Measurements from ENCODE around the gene TAC3.
"Not testable (repeated sequence)": the region's sequence is repeated elsewhere in the genome, so short reads cannot be mapped to it uniquely, and the experiment has no call there.

Gene TAC3

DNA sequence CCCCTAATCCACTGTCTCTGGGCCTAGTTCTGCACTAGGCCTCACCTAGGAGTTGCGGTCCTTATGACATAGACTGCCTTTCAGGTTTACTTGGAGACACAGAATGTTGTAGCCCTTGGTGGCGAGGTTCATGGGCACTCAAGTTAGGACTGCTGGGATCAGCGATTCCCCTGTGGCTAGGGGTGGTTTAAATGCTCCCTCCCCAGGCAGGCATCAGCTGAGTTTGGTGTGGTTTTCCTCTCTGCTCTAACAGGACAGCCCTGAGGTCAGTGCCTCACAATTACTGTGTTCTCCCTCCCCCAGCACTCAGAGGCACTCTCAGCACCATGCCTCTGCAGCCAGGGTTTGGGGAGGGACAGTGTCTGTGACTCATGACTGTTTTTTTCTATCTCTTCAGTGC lies 36.7 kb downstream of the TAC3 start:
- POLR2A ChIA-PET, result no interaction called here
- no peak for TF ChIP-seq CTCF (IDR thresholded peaks at IDR 0.05; ENCODE audit: insufficient read depth, low read length, missing control alignments)
- DNase-seq (ENCODE audit: low read depth, low spot score), result no peak
- CTCF ChIA-PET, result interaction anchor here (1.0 to 1.1 kb wide), 2 partner anchors 25 to 217 kb away, joined by 3 read pairs; partner anchors contain the start of gene HSD17B6
- H3K4me3 ChIP-seq (ENCODE audit: low read depth, low read length), result no peak overlapping the region

DNA sequence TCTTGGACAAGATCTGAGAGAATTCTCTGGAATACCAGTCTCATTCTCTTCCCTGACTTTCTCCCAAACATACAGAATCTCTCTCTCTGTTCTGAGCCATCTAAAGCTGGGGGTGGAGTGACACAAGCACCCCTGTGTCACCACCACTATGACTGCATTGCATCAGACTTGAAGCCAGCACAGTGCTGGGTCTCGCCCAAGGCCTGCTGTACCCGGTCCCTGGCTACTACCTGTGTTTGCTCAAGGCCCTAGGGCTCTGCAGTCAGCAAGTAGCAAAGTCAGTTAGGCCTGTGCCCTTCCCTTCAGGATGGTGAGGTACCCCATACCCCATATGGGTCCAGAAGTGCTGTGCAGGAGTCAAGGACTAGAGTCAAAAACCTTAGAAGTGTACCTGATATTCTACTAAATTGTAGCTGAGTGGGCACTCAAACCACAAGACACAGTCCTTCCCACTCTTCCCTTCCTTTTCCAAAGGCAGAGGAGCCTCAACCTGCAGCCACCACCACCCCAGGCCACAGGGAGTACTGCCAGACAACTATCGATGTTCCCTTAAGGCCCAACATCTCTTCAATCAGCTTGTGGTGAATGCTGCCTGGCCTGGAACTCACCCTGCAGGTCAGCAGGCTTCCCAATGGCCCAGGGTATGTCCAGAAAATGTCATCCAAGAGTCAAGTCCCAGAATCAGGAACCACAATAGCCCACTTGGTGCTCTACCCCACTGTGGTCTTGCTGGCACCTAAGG lies 37.8 kb downstream of the TAC3 start:
- POLR2A ChIA-PET, result no interaction called here
- no peak for DNase-seq (ENCODE audit: low read depth, low spot score)
- CTCF ChIA-PET, result interaction anchor here (1.6 kb wide), 1 partner anchor 10 kb away, joined by 6 read pairs; no protein-coding TSS in a partner anchor
- no peak for TF ChIP-seq CTCF (IDR thresholded peaks at IDR 0.05; ENCODE audit: insufficient read depth, low read length, missing control alignments)
- H3K4me3 ChIP-seq (ENCODE audit: low read depth, low read length), result no peak overlapping the region

DNA sequence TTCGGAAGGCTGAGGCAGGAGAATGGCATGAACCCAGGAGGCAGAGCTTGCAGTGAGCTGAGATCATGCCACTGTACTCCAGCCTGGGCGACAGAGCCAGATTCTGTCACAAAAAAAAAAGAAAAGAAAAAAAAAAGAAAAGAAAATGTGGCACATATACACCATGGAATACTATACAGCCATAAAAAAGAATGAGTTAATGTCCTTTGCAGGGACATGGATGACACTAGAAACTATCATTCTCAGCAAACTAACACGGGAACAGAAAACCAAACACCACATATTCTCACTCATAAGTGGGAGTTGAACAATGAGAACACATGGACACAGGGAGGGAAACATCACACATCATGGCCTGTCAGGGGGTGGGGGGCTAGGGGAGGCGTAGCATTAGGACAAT lies 39.0 kb downstream of the TAC3 start:
- CTCF ChIA-PET; POLR2A ChIA-PET; H3K4me3 ChIP-seq (ENCODE audit: low read depth, low read length); DNase-seq (ENCODE audit: low read depth, low spot score): not testable (repeated sequence)

- DNase-seq (ENCODE audit: low read depth, low spot score); H3K4me3 ChIP-seq (ENCODE audit: low read depth, low read length); POLR2A ChIA-PET; CTCF ChIA-PET: not testable (repeated sequence)
Measured at GRCh38 chr12:56974224-56974623, 42.1 kb downstream of the TAC3 start.

DNA sequence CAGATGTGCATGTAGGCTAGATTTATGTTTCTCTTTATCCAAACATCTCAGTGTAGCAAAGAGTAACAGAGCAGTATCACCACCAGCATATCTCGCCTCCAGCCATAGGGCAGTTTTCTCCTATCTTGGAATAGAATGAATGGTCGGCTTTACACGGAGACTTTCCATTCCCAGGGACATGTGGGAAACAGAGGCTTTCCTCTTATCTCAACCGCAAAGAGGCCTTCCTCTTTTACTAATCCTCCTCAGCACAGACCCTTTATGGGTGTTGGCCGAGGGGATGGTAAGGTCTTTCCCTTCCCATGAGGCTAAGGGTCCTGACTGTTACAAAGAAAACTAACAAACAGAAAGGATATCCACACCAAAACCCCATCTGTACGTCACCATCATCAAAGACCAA lies 47.4 kb downstream of the TAC3 start:
- DNase-seq (ENCODE audit: low read depth, low spot score); CTCF ChIA-PET; H3K4me3 ChIP-seq (ENCODE audit: low read depth, low read length); POLR2A ChIA-PET: not testable (repeated sequence)

DNA sequence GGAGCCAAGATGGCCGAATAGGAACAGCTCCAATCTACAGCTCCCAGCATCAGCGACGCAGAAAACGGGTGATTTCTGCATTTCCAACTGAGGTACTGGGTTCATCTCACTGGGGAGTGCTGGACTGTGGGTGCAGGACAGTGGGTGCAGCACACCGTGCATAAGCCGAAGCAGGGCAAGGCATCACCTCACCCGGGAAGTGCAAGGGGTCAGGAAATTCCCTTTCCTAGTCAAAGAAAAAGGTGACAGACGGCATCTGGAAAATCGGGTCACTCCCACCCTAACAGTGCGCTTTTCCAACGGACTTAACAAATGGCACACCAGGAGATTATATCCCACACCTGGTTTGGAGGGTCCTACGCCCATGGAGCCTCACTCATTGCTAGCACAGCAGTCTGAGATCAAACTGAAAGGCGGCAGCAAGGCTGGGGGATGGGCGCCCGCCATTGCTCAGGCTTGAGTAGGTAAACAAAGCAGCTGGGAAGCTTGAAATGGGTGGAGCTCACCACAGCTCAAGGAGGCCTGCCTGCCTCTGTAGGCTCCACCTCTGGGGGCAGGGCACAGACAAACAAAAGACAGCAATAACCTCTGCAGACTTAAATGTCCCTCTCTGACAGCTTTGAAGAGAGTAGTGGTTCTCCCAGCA lies 50.2 kb downstream of the TAC3 start:
- H3K4me3 ChIP-seq (ENCODE audit: low read depth, low read length); POLR2A ChIA-PET; CTCF ChIA-PET; DNase-seq (ENCODE audit: low read depth, low spot score): not testable (repeated sequence)

DNA sequence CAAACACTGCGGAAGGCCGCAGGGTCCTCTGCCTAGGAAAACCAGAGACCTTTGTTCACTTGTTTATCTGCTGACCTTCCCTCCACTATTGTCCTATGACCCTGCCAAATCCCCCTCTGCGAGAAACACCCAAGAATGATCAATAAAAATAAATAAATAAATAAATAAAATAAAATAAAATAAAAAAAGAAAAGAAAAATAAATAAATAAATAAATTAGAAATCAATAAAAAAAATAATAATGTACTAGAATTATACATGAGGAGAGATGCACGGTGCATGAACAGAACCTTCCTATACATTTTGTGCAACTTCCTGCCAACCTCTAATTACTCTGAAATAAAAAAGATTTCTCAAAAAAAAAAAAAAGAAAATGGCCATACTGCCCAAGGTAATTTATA lies 51.2 kb downstream of the TAC3 start:
- H3K4me3 ChIP-seq (ENCODE audit: low read depth, low read length); CTCF ChIA-PET; POLR2A ChIA-PET; DNase-seq (ENCODE audit: low read depth, low spot score): not testable (repeated sequence)

DNA sequence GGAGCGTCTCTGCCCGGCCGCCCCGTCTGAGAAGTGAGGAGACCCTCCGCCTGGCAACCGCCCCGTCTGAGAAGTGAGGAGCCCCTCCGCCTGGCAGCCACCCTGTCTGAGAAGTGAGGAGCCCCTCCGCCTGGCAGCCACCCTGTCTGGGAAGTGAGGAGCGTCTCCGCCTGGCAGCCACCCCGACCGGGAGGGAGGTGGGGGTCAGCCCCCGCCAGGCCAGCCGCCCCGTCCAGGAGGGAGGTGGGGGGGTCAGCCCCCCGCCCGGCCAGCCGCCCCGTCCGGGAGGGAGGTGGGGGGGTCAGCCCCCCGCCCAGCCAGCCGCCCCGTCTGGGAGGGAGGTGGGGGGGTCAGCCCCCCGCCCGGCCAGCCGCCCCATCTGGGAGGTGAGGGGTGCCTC lies 52.8 kb downstream of the TAC3 start:
- H3K4me3 ChIP-seq (ENCODE audit: low read depth, low read length); POLR2A ChIA-PET; DNase-seq (ENCODE audit: low read depth, low spot score); CTCF ChIA-PET: not testable (repeated sequence)

- H3K4me3 ChIP-seq (ENCODE audit: low read depth, low read length); POLR2A ChIA-PET; DNase-seq (ENCODE audit: low read depth, low spot score); CTCF ChIA-PET: not testable (repeated sequence)
Measured at GRCh38 chr12:56962247-56962646, 54.1 kb downstream of the TAC3 start.

Measured in AG04449 (cell line).